GM18873 (cell line): ENCODE data around the gene SPATA33.
"Not testable (repeated sequence)": the region's sequence is repeated elsewhere in the genome, so short reads cannot be mapped to it uniquely, and the experiment has no call there.

Source experiments
- ATAC-seq: cut with Tn5 transposase; IDR thresholded peaks from one replicate; pipeline ENCODE4 v1.9.1; 2021; ENCODE audit warnings: mild to moderate bottlenecking, moderate library complexity, moderate number of reproducible peaks; ENCODE audit not compliant: unreplicated experiment, low FRiP score

The SPATA33 gene

GRCh38 chr16:89658221-89658879 is 714 bp downstream of the SPATA33 start:
- ATAC-seq: no peak

- ATAC-seq: no peak
Measured at GRCh38 chr16:89660146-89660545, 2.5 kb downstream of the SPATA33 start.

DNA sequence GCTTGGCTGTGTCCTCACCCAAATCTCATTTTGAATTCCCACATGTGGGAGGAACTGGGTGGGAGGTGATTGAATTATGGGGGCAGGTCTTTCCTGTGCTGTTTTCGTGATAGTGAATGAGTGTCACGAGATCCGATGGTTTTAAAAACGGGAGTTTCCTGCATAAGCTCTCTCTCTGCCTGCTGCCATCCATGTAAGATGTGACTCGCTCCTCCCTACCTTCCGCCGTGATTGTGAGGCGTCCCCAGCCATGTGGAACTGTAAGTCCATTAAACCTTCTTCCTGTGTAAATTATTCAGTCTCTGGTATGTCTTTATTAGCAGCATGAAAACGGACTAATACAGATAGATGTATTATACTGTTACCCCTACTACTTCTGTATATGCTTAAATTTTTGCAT is 3.6 kb downstream of the SPATA33 start:
- ATAC-seq: no peak

DNA sequence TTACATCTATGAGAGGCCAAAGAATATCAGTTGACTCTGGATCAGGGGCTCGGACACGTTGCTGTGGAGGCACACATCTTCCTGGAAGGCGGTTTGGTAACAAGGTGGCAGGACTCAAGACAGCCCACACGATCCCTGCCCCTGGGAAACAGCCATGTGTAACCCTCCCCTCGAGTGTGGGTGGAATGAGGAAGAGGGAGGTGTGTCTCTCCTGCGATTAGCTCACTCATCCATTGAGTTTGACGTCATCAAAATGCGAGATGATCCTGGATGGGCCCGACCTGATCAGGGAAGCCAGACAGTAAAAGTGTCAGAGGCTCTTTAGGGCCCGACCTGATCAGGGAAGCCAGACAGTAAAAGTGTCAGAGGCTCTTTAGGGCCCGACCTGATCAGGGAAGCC is 6.6 kb downstream of the SPATA33 start:
- not testable (repeated sequence) for ATAC-seq

- not testable (repeated sequence) for ATAC-seq
Measured at GRCh38 chr16:89667000-89667399, 9.4 kb downstream of the SPATA33 start.

- no peak for ATAC-seq
Measured at GRCh38 chr16:89667633-89668032, 10.0 kb downstream of the SPATA33 start.

GRCh38 chr16:89668790-89669158 is 11.1 kb downstream of the SPATA33 start:
- ATAC-seq: no peak

DNA sequence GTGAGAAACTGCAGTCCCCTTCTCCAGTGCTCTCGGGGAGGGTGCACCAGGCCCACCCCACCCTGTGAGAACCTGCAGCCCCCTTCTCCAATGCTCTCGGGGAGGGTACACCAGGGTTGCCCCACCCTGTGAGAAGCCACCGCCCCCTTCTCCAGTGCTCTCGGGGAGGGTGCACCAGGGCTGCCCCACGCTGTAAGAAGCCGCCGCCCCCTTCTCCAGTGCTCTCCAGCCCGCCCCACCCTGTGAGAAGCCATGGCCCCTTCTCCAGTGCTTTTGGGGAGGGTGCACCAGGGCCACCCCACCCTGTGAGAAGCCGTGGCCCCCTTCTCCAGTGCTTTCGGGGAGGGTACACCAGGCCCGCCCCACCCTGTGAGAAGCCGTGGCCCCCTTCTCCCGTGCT is 12.1 kb downstream of the SPATA33 start:
- no peak for ATAC-seq

GRCh38 chr16:89670496-89671431 is 13.1 kb downstream of the SPATA33 start:
- no peak for ATAC-seq

DNA sequence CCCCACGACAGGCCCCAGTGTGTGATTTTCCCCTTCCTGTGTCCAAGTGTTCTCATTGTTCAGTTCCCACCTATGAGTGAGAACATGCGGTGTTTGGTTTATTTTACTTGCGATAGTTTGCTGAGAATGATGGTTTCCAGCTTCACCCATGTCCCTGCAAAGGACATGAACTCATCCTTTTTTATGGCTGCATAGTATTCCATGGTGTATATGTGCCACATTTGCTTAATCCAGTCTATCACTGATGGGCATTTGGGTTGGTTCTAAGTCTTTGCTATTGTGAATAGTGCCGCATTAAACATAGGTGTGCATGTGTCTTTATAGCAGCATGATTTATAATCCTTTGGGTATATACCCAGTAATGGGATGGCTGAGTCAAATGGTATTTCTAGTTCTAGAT is 13.9 kb downstream of the SPATA33 start:
- ATAC-seq: not testable (repeated sequence)

- ATAC-seq: no peak
Measured at GRCh38 chr16:89672177-89672941, 14.7 kb downstream of the SPATA33 start.

DNA sequence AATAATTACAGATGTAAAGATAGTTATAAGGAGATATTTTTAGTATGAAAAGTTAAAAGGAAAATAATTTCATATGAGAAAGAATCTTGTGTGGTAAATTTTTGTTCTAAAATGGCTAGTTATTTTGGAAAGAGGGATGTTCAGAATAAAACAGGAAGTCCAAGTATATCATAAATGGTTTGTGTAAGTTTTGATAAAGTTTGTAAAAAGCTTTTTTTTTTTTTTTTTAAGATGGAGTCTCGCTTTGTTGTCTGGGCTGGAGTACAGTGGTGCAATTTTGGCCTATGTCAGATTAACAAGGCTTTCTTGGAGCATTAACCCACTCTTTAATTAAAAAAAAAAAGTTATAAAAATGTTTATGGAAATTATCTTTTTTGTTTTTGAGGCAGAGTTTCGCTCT is 20.6 kb downstream of the SPATA33 start:
- no peak for ATAC-seq

DNA sequence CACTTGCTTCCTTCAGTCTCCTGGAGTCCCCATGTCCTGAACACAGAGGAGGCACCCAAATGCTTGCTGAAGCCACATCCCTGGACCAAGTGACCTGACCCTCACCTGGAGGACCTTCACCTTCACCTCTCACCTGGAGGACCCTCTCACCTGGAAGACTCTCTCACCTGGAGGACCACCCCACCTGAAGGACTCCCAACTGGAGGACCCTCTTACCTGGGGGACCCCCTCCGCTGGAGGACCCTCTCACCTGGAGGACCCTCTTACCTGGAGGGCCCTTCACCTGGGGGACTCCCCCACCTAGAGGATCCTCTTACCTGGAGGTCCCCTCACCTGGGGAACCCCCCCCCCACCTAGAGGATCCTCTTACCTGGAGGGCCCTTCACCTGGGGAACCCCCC is 28.3 kb downstream of the SPATA33 start:
- no peak for ATAC-seq

DNA sequence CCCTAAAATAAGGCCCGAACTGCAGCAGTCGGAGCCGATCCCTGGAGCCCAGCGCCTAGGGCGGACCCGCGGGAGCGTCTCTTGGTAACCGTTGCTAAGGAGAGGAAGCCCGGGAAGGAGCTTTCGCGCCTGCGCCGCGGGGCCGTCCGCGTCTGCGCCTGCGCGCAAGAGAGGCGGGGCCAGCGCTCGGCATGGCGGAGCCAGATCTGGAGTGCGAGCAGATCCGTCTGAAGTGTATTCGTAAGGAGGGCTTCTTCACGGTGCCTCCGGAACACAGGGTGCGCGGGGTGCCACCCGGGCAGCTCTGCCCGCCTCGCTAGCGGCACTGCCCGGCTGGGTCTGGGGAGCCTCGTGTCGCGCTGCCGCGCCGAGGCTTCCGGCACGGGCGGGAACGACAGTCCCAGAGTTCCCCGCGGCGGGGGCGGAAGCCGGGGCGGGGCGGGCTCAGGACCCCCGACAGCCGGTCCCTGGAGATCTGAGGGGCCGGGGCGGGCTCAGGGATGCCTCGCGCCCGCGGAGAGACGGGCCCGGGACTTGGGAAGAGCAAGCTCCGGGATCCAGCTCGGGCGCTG is 29.0 kb downstream of the SPATA33 start, which contains the start of gene CDK10:
TSS of gene CDK10 (plus strand) at position 170 of the 572 bp plus-strand sequence. CDS start at position 192, 22 bp downstream.
- peak; percentile 63 for ATAC-seq

- ATAC-seq: peak; percentile 37
Measured at GRCh38 chr16:89687092-89687940, 29.7 kb downstream of the SPATA33 start.

- no peak for ATAC-seq
Measured at GRCh38 chr16:89688395-89688794, 30.8 kb downstream of the SPATA33 start.

DNA sequence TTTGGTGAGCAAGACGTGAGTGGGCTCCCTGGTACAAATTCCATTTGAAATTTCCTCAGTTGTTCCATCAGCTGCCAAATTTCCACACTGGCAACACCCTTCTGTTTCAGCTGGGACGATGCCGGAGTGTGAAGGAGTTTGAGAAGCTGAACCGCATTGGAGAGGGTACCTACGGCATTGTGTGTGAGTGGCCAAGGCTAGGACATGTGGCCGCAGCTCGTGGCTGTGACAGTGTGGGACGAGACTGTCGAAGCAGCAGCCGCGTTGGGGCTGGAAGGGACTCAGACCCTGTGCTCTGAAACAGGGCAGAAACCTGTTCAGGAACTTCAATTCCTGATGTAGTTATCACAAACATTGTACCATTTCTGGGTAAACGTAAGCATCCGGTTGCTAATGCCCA is 31.5 kb downstream of the SPATA33 start:
- no peak for ATAC-seq

DNA sequence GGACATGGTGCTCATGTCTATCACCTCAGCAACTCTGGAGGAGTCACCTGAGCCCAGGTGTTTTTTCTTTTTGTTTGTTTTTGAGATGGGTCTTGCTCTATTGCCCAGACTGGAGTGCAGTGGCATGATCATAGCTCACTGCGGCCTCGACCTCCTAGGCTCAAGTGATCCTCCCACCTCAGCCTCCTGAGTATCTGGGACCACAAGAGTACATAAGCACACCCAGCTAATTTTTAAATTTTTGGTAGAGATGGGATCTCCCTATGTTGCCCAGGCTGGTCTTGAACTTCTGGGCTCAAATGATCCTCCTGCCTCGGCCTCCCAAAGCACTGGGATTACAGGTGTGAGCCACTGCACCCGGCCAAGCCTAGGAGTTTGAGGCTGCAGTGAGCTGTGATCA is 32.0 kb downstream of the SPATA33 start:
- not testable (repeated sequence) for ATAC-seq

GRCh38 chr16:89690392-89690901 is 32.8 kb downstream of the SPATA33 start:
- ATAC-seq: no peak
